NCI-H524 (cell line): ENCODE measurements around the gene KATNBL1.

Source experiments
- DNase-seq, 2 experiments: peaks; one replicate each; lab custom pipeline; 2025; lab: John Stamatoyannopoulos, UW

The KATNBL1 gene

GRCh38 chr15:34209421-34210282 is at the start of gene KATNBL1:
TSS of gene KATNBL1 (minus strand) at chr15:34210096. CDS start at chr15:34163676, 46,420 bp downstream.
- peak; percentile 95 to 97 for DNase-seq

GRCh38 chr15:34259566-34259965 is 49.7 kb upstream of the KATNBL1 start:
- DNase-seq, result no peak

GRCh38 chr15:34258151-34258550 is 48.3 kb upstream of the KATNBL1 start:
- peak; percentile 62 to 88 for DNase-seq

DNA sequence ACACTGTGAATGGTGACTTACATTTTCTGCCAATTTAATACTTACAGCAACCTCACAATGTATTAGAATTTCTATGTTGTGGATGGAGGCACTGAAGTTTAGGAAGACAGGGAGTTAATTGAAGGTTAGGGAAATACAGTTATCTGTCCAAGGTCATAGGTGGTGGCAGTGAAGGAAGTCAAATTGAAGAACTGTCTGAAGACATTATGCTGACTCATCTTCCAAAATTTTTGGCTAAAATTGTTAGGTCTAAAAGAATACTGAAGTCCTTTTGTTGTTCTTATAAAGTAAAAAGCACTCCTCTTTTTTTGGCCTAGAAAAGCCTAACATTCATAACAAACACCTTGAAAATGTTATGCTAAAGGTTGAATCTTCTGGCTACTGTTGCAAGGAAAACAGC is 42.6 kb upstream of the KATNBL1 start:
- no peak for DNase-seq

- DNase-seq, result no peak
These were observed 38.3 kb upstream of the KATNBL1 start for GRCh38 chr15:34248190-34248589.

- no peak for DNase-seq
These were observed 36.5 kb upstream of the KATNBL1 start for GRCh38 chr15:34246276-34246976.

DNA sequence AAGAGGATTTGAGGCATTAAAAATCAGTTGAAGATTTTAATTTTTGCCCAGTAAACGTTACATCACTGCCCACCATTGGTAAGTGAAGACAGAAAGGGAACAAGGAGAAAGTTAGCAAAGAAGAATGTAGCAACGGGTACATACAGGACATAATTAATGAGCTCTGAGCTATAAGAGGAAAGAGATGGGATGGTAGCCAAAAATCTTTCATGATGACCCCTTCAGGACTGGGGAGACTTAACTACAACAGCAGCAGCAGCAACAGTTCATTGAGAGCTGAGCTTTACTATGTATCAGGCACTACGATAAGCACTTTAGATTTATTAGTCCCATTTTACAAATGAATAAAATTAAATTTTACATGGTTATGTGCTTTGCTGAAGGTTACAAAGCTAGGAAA is 33.3 kb upstream of the KATNBL1 start:
- no peak for DNase-seq

DNA sequence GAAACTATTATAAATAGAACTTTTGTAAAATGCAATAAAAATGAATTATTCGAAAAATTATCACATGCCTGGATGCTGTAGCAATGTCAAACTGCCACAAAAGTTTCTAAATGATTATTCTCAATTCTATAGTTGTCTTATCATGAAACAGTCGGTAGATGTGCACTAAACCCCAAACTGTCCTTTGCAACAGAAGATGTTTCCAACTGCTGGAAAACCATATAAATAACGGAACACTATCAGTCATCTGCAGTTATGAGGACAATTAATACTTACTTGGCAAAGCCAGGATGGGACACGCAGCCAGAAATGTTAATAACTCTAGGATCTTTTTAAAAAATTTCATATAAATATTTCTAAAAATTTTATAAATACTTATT is 32.4 kb upstream of the KATNBL1 start:
- DNase-seq, result no peak

DNA sequence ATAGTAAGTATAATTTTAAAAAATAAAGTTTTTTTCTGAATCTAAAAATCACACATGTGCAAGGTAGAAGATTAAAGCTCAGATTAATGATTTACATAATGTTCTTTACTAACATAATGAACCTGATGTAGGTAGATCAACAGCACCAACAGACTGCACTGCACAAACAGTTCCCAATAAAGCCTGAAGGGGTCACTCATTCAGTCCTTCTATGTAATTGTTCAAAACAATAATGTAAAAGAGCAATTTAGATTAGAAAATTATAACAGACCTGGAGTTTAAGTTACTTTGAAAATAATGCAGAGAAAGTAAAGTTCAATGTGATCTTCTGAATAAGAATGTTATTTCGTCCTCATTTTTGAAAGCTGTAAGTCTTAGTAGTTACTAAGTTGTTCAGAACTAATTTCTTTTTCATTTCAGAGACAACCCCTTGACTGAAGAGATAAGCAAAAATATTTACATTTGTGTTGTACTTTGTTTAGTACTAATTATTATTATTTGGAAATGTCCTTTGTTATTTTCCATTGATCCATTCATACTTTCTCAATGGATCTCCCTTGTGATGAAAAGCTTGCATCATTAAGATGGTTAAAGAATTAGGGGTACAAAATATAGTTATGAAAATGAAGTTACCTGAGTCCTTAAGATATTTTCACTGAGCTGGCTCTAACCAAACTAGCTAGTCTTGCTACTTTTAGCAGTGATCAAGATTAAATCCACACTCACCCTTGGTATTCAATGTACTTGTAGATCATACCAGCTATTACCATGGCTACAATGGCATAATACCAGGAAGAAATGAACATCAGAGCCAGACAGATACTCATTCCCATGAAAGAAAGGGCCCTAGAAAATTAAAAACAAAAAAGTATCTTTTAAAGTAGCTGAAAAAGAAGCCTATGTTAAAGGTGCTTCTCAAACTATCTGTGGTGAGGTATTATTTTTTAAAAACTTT is 31.8 kb upstream of the KATNBL1 start:
- DNase-seq, result peak in 1 of 2 experiments; percentile 48

DNA sequence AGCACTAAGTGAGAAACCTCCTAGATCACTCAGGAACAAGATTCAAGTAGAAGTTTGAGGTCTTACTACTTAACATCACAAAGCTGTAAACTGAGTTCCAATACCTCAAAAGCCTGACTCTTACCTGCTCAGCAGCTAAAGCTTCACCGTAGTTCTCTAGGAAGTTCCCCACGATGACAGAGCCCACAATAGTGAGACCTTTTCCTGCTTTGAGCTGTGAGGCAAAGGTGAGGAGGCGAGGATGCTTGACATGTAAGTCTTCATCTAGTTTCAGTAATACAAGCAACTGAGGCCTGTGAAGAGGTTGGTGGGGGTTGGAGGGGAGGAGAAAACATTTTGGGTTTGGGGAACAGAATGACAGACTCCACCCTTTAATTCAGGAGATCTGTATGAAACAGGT is 30.6 kb upstream of the KATNBL1 start:
- no peak for DNase-seq

DNA sequence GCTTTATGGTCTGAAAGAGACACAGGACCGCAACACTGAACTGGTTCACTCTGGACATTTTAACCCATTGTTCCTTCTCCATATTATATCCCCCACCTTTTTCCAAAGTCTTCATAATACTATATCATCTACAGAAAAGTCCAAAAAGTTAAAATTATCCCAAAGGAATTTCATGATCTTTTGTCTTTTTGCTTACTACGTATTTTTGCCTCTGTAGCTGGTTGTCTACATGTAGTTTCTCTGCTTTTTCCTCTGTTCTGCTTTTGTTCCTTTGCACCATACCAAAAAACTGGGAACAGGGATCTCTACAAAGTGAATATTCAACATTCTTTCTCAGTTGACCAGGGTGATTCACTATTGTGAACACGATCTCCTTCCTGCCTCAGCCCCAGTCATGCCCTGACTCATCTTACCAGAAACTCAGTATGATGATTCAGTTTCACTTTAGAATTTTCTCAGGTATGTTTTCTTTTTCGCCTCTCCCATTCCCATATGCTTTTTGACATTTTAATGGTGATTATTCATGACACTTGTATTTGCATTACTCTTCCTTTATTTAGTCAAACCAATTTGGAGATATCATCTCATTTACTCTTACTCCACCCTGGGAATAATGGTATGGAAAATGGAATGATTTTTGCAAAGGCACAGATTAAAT is 29.4 kb upstream of the KATNBL1 start:
- DNase-seq, result no peak

DNA sequence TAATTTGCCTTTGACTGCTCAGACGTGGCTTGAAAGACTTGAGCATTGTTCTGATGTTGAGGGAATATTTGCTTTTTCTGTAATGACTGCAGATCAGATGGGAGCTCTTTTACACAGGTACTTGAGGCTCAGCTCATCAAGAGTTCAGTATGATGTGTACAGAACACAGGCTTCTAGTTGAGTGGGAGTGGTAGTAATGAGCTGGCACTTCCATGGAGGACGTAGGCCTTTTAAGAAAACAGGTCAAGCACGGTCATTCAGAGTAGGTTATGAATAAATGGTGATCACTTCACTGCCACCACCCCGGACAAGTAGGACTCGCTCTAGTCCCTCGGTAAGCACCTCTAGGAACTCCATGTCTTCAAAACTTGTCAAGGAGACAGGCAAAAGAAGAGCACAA is 23.7 kb upstream of the KATNBL1 start:
- no peak for DNase-seq

- peak in 1 of 2 experiments; percentile 49 for DNase-seq
These were observed 14.2 kb upstream of the KATNBL1 start for GRCh38 chr15:34223904-34224596.

- no peak for DNase-seq
These were observed 7.8 kb upstream of the KATNBL1 start for GRCh38 chr15:34217587-34218225.

DNA sequence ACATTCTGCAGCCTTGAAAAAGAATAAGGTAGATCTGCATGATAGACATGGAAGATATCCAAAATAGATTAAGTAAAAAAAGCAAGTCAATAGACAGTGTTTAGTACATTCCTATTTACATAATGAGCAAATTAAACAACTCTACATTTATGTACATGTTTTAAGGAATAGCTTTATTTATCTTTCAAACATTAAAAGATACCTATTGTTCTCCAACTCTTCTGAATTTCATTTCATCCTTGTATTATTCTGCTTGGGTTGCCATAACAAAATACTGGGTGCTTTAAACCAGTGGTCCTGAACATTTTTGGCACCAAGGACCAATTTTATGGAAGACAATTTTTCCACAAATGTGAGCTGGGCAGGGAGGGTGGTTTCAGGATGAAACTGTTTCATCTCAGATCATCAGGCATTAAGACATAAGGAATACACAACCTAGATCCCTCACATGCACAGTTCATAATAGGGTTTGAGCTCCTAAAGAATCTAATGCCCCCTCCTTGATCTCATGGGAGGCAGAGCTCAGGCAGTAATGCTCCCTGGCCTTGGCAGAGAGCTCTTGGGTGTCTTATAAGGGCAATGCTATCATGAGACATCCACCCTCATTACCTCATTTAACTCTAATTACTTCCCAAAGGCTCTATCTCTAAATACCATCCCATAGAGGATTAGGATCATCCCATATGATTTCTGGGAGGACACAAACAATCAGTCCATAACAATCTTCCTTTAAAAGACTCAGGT is 6.8 kb upstream of the KATNBL1 start:
- no peak for DNase-seq

GRCh38 chr15:34214135-34214534 is 4.2 kb upstream of the KATNBL1 start:
- no peak for DNase-seq

GRCh38 chr15:34213690-34214089 is 3.8 kb upstream of the KATNBL1 start:
- no peak for DNase-seq

DNA sequence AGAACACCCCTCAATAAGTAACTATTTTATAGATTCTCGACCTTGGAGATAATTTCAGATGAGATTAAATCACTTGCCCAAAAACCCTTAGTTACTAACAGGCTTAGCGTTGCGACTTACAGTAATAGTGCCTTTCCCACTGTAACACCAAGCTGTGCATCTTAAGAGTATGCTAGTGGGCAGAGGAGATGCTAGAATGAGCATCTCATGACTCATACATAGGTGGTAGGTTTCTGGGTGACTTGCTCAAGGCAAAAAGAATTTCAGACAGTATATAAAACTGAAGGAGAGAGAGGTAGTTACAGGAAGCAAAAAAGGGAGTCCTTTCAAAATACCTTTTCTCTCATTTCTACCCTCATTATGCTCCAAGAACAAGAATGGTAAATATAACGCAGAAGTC is 3.9 kb downstream of the KATNBL1 start:
- DNase-seq, result no peak

DNA sequence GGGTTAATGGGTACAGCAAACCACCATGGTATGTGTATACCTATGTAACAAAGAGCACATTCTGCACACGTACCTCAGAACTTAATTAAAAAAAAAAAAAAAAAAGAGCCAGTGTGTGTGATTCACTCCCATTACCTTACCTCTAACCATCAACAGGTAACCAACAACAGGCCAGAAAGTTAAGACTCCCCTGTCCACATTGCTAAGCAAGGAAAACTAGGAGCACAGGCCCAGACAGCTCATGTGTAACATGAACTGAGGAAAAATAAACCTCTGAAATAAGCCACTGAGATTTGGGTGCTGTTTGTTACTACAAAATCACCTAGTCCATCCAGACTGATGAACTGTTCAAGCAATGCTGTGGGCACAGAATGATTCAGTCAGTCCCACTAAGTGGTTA is 6.0 kb downstream of the KATNBL1 start:
- DNase-seq, result no peak

- no peak for DNase-seq
These were observed 6.6 kb downstream of the KATNBL1 start for GRCh38 chr15:34203305-34203704.
